ENCODE data around the gene PTPN21.

DNA sequence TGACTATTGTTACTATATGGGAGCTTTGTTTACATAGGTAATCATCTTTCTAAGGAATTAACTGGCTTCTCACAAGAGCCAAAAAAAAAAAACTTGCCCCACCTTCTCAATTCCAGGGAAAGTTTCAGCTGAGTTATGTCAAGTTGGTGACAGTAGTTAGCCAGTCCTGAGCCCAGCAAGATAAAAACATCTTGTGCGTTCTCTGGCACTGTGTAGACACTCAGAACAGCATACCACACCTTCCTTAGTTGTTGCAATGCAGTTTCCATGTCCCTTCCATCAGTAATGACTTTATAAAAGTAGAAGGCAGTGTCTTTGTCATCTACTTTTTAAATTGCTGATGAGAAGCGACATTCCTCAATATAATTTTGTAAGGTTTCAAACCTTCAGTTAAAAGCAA is 50.2 kb downstream of the PTPN21 start:
- TF ChIP-seq, protein P1, sequence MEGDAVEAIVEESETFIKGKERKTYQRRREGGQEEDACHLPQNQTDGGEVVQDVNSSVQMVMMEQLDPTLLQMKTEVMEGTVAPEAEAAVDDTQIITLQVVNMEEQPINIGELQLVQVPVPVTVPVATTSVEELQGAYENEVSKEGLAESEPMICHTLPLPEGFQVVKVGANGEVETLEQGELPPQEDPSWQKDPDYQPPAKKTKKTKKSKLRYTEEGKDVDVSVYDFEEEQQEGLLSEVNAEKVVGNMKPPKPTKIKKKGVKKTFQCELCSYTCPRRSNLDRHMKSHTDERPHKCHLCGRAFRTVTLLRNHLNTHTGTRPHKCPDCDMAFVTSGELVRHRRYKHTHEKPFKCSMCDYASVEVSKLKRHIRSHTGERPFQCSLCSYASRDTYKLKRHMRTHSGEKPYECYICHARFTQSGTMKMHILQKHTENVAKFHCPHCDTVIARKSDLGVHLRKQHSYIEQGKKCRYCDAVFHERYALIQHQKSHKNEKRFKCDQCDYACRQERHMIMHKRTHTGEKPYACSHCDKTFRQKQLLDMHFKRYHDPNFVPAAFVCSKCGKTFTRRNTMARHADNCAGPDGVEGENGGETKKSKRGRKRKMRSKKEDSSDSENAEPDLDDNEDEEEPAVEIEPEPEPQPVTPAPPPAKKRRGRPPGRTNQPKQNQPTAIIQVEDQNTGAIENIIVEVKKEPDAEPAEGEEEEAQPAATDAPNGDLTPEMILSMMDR (IDR thresholded peaks at IDR 0.05; ENCODE audit: insufficient read depth, low read depth, low read length) = no peak
- TF ChIP-seq EZH2 (IDR thresholded peaks at IDR 0.05; ENCODE audit: insufficient read depth, low read length) = no peak
